Osteocyte (in vitro differentiated cells): ENCODE data around the gene VAV3. TPM values are rescaled to one million over a fixed set of nuclear protein-coding genes. Genes with fewer than 3 reads are reported as not detected.

Experiments used
- DNase-seq: peaks from one replicate; pipeline ENCODE4 v3.0.0; 2021; ENCODE audit warnings: mixed read lengths; ENCODE audit not compliant: unreplicated experiment; ENCODE audit errors: extremely low spot score
- H3K27ac Mint-ChIP-seq: one replicate; pipeline ENCODE4 v1.8.0; 2021; ENCODE audit warnings: mild to moderate bottlenecking, mixed read lengths; ENCODE audit not compliant: unreplicated experiment
- H3K27me3 Mint-ChIP-seq: one replicate; pipeline ENCODE4 v1.8.0; 2021; ENCODE audit warnings: mixed read lengths; ENCODE audit not compliant: unreplicated experiment
- H3K36me3 Mint-ChIP-seq: one replicate; pipeline ENCODE4 v1.8.0; 2021; ENCODE audit warnings: mixed read lengths; ENCODE audit not compliant: unreplicated experiment
- H3K4me1 Mint-ChIP-seq: one replicate; pipeline ENCODE4 v1.8.0; 2021; ENCODE audit warnings: mixed read lengths; ENCODE audit not compliant: unreplicated experiment
- H3K4me3 Mint-ChIP-seq: one replicate; pipeline ENCODE4 v1.8.0; 2021; ENCODE audit warnings: mild to moderate bottlenecking, moderate library complexity, mixed read lengths; ENCODE audit not compliant: unreplicated experiment
- H3K9me3 Mint-ChIP-seq: one replicate; pipeline ENCODE4 v1.8.0; 2021; ENCODE audit warnings: mixed read lengths; ENCODE audit not compliant: unreplicated experiment
- total RNA-seq: library from RNA; stranded (reverse); gene quantifications from 2 replicates; pipeline ENCODE4 v1.2.1, GENCODE V29; 2021
- TF ChIP-seq, protein P1 (sequence below): fragments of 200-600 bp; sonication (generic); IDR thresholded peaks from 2 replicates; pipeline ENCODE4 v1.5.0; 2021; ENCODE audit warnings: antibody characterized with exemption, mild to moderate bottlenecking, moderate library complexity

VAV3 gene
- total RNA-seq, 1 donor from 2014 or later, result not detected

DNA sequence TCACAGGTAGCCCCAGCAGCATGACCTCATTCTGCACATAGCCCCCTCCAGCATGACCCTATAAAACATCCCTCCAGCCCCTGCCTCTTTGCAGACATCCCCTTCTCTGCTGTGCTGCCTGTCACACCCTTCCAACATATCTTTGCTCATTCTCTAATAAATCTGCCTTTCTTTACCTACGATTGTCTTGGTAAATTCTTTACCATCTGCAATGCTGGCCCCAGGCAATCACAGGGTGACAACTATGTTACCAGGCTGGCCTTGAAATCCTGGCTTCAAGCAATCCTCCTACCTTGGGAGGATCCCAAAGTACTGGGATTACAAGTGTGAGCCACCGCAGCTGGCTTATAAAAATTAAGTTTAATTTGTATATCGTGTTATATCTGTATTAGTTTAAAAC lies 134.5 kb downstream of the VAV3 start:
- H3K27ac Mint-ChIP-seq, result no peak overlapping the region
- no peak for DNase-seq
- peaks cover 16% of the 10 kb centered on the region for H3K4me1 Mint-ChIP-seq
- no peaks in the 10 kb centered on the region for H3K36me3 Mint-ChIP-seq
- TF ChIP-seq, protein P1, sequence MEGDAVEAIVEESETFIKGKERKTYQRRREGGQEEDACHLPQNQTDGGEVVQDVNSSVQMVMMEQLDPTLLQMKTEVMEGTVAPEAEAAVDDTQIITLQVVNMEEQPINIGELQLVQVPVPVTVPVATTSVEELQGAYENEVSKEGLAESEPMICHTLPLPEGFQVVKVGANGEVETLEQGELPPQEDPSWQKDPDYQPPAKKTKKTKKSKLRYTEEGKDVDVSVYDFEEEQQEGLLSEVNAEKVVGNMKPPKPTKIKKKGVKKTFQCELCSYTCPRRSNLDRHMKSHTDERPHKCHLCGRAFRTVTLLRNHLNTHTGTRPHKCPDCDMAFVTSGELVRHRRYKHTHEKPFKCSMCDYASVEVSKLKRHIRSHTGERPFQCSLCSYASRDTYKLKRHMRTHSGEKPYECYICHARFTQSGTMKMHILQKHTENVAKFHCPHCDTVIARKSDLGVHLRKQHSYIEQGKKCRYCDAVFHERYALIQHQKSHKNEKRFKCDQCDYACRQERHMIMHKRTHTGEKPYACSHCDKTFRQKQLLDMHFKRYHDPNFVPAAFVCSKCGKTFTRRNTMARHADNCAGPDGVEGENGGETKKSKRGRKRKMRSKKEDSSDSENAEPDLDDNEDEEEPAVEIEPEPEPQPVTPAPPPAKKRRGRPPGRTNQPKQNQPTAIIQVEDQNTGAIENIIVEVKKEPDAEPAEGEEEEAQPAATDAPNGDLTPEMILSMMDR, result no peak
- no peak overlapping the region for H3K4me3 Mint-ChIP-seq
- H3K27me3 Mint-ChIP-seq, result peaks cover 2% of the 10 kb centered on the region
- H3K9me3 Mint-ChIP-seq, result no peaks in the 10 kb centered on the region

DNA sequence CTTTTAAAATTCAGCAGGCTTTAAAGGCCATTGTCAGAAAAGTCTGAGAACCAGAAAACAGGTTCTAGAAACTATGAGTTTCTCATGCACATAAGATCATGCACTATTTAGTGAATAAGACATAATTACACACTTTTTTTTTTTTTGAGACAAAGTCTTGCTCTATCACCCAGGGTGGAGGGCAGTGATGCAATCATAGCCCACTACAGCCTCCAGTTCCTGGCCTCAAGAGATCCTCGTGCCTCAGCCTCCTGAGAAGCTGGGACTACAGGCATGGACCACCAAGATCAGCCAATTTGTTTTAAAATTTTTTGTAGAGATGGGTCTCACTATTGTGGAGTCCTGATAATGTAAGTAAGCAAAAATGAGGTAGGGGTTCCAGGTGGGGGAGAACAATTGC lies 134.9 kb downstream of the VAV3 start:
- TF ChIP-seq, protein P1, result no peak
- peaks cover 16% of the 10 kb centered on the region for H3K4me1 Mint-ChIP-seq
- H3K9me3 Mint-ChIP-seq, result no peaks in the 10 kb centered on the region
- H3K27ac Mint-ChIP-seq, result no peak overlapping the region
- H3K27me3 Mint-ChIP-seq, result peaks cover 2% of the 10 kb centered on the region
- DNase-seq, result no peak
- no peaks in the 10 kb centered on the region for H3K36me3 Mint-ChIP-seq
- H3K4me3 Mint-ChIP-seq, result no peak overlapping the region

GRCh38 chr1:107829036-107829770 lies 135.8 kb downstream of the VAV3 start:
- TF ChIP-seq, protein P1, result no peak
- H3K4me3 Mint-ChIP-seq, result no peak overlapping the region
- no peak overlapping the region for H3K27ac Mint-ChIP-seq
- DNase-seq, result no peak
- H3K9me3 Mint-ChIP-seq, result no peaks in the 10 kb centered on the region
- peaks cover 16% of the 10 kb centered on the region for H3K4me1 Mint-ChIP-seq
- H3K36me3 Mint-ChIP-seq, result no peaks in the 10 kb centered on the region
- peaks cover 2% of the 10 kb centered on the region for H3K27me3 Mint-ChIP-seq

- Mint-ChIP-seq H3K4me1 (peaks cover 14% of the 10 kb centered on the region), H3K27ac (no peak overlapping the region)
- TF ChIP-seq, protein P1, result no peak
Observed at GRCh38 chr1:107824946-107825345, 140.0 kb downstream of the VAV3 start.

DNA sequence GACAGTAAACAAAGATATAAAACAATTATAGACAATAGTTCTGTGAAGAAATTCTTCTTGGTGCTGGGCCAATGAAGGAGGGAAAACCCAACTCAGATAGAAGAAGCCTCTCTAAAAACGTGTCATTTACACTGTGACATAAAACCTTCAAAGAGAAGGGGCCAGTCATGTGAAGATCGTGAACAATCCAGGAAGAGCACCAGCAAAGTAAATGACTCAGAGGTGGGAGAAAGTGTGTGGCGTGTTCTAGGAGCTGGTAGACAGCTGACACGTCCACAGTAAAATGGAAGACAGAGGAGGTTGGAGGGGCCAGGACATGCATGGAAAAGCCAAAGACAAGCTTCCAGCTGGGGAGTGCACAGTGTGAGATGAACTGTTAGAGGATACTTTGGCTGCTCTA lies 143.6 kb downstream of the VAV3 start:
- H3K4me1 Mint-ChIP-seq, result no peaks in the 10 kb centered on the region
- no peak overlapping the region for H3K4me3 Mint-ChIP-seq

More at GRCh38 chr1:107824946-107825345, 140.0 kb downstream of the VAV3 start:
- Mint-ChIP-seq H3K9me3 (peaks cover 9% of the 10 kb centered on the region), H3K4me3 (no peak overlapping the region), H3K36me3 (peaks cover 2% of the 10 kb centered on the region), H3K27me3 (no peaks in the 10 kb centered on the region)
- DNase-seq, result no peak

More for the DNA sequence above, 143.6 kb downstream of the VAV3 start:
- Mint-ChIP-seq H3K9me3 (peaks cover 9% of the 10 kb centered on the region), H3K27me3 (peaks cover 10% of the 10 kb centered on the region), H3K36me3 (peaks cover 2% of the 10 kb centered on the region), H3K27ac (no peak overlapping the region)
- no peak for DNase-seq
- TF ChIP-seq, protein P1, result no peak
